GM12878 (cell line): ENCODE data around the gene PLA2G2C. TPM values are rescaled to one million over a fixed set of nuclear protein-coding genes. Genes with fewer than 3 reads are reported as not detected.

Source experiments
- ATAC-seq: fragments of 200-7000 bp; cut with Tn5 transposase; 3 replicates; pipeline ENCODE4 v1.9.1; 2020; ENCODE audit warnings: mild to moderate bottlenecking, moderate library complexity
- BruUV-seq: library from RNA; stranded (reverse); fragments of 400-500 nt; replicated peaks from 2 replicates; lab custom pipeline; 2021; lab: Mats Ljungman, UMichigan
- CTCF ChIA-PET: fragments of 300-600 bp; sonication (Branson Sonifier 250); formaldehyde crosslinking; extraction: SDS; loops from one replicate; lab custom pipeline; 2021; ENCODE audit warnings: inconsistent platforms; lab: Yijun Ruan, JAX
- POLR2A ChIA-PET: fragments of 350-600 bp; formaldehyde crosslinking; extraction: SDS; loops from one replicate; lab custom pipeline; 2021; ENCODE audit warnings: inconsistent platforms; lab: Charles Lee
- RAD21 ChIA-PET: fragments of 300-600 bp; sonication (Branson Sonifier 250); formaldehyde crosslinking; loops from one replicate; lab custom pipeline; 2023; ENCODE audit warnings: antibody characterized with exemption; ENCODE audit not compliant: unreplicated experiment; lab: Charles Lee
- SMC1A ChIA-PET: fragments of 300-600 bp; sonication (Branson Sonifier 250); formaldehyde crosslinking; loops from one replicate; lab custom pipeline; 2023; ENCODE audit not compliant: unreplicated experiment, uncharacterized antibody; lab: Charles Lee
- DNase-seq: peaks from one replicate; pipeline ENCODE4 v3.0.0-alpha.2; 2011; ENCODE audit warnings: low read depth, low spot score
- FAIRE-seq: peaks from 3 replicates; lab custom pipeline; 2011; peaks lifted over from hg19 to GRCh38; lab: Jason Lieb, UNC
- H2AFZ ChIP-seq: 2 replicates; pipeline ENCODE4 v1.6.0; 2011; ENCODE audit warnings: low read depth, low read length, control low read depth; ENCODE audit not compliant: control insufficient read depth
- H3K27ac ChIP-seq: 2 replicates; pipeline ENCODE4 v1.5.1; 2011; ENCODE audit warnings: control low read depth; ENCODE audit not compliant: control insufficient read depth, insufficient read depth
- H3K27me3 ChIP-seq, 2 experiments: replicated peaks in 1 of 2; 2 replicates each; pipeline versions ENCODE4 v1.6.0 to v1.6.1; 2011; ENCODE audit warnings: low read length in 1 of 2; ENCODE audit not compliant: control insufficient read depth in 2 of 2, insufficient read depth in 2 of 2
- H3K36me3 ChIP-seq, 2 experiments: 2 replicates each; pipeline ENCODE4 v1.5.1; 2011; ENCODE audit warnings: low read length in 1 of 2; ENCODE audit not compliant: control insufficient read depth in 2 of 2, insufficient read depth in 2 of 2
- H3K4me1 ChIP-seq: 2 replicates; pipeline ENCODE4 v1.6.1; 2011; ENCODE audit warnings: mild to moderate bottlenecking, low read length, moderate library complexity, mixed read lengths; ENCODE audit not compliant: control insufficient read depth, insufficient read depth
- H3K4me2 ChIP-seq: 2 replicates; pipeline ENCODE4 v1.6.0; 2011; ENCODE audit warnings: control low read depth; ENCODE audit not compliant: control insufficient read depth, insufficient read depth
- H3K4me3 ChIP-seq: fragments of 200-600 bp; sonication (generic); 2 replicates; pipeline ENCODE4 v1.5.1; 2016
- H3K79me2 ChIP-seq: 2 replicates; pipeline ENCODE4 v1.6.0; 2011; ENCODE audit warnings: low read length; ENCODE audit not compliant: control insufficient read depth, insufficient read depth
- H3K9ac ChIP-seq: 2 replicates; pipeline ENCODE4 v1.8.0; 2011; ENCODE audit warnings: low read length, control low read depth, mixed read lengths; ENCODE audit not compliant: control insufficient read depth, insufficient read depth
- H3K9me3 ChIP-seq: replicated peaks from 3 replicates; pipeline ENCODE4 v1.5.1; 2011; ENCODE audit warnings: mild to moderate bottlenecking, low read length; ENCODE audit not compliant: control insufficient read depth, insufficient read depth
- H4K20me1 ChIP-seq: 2 replicates; pipeline ENCODE4 v1.6.0; 2011; ENCODE audit not compliant: control insufficient read depth, insufficient read depth
- BHLHE40 ChIP-seq, 2 experiments: fragments of 450-650 bp in 1 of 2; IDR thresholded peaks; 2 replicates each; pipeline ENCODE4 v1.6.1; 2011 to 2017; ENCODE audit warnings: low read depth in 2 of 2, borderline replicate concordance in 1 of 2, improper control_type of control experiment in 1 of 2, low read length in 1 of 2, mild to moderate bottlenecking in 1 of 2
- BMI1 ChIP-seq: fragments of 450-650 bp; IDR thresholded peaks from 2 replicates; pipeline ENCODE4 v1.6.1; 2016; ENCODE audit warnings: mild to moderate bottlenecking, moderate library complexity, borderline replicate concordance
- CBFB ChIP-seq: IDR thresholded peaks from 2 replicates; pipeline ENCODE4 v1.6.1; 2016; ENCODE audit warnings: antibody characterized with exemption, low read depth
- CHD2 ChIP-seq: IDR thresholded peaks from 2 replicates; pipeline ENCODE4 v1.6.1; 2011; ENCODE audit warnings: low read depth, low read length, improper control_type of control experiment, borderline replicate concordance
- CREM ChIP-seq: IDR thresholded peaks from 2 replicates; pipeline ENCODE4 v1.6.1; 2014; ENCODE audit warnings: antibody characterized with exemption, low read depth
- EED ChIP-seq: sonication (generic); IDR thresholded peaks from 2 replicates; pipeline ENCODE4 v1.6.1; 2016; ENCODE audit warnings: antibody characterized with exemption, low read depth
- FOXM1 ChIP-seq: IDR thresholded peaks from 2 replicates; pipeline ENCODE4 v1.6.1; 2012; ENCODE audit warnings: low read depth, mild to moderate bottlenecking, inconsistent platforms, low read length, moderate library complexity
- GATAD2B ChIP-seq: fragments of 450-650 bp; conservative IDR thresholded peaks from 2 replicates; pipeline ENCODE4 v1.6.1; 2017; ENCODE audit warnings: low read depth, mild to moderate bottlenecking, moderate library complexity
- HDAC2 ChIP-seq: fragments of 200-600 bp; sonication (generic); IDR thresholded peaks from 2 replicates; pipeline ENCODE4 v1.6.1; 2017
- KDM1A ChIP-seq: fragments of 200-600 bp; sonication (generic); IDR thresholded peaks from 2 replicates; pipeline ENCODE4 v1.6.1; 2016; ENCODE audit warnings: borderline replicate concordance
- NR2C1 ChIP-seq: fragments of 450-650 bp; IDR thresholded peaks from 2 replicates; pipeline ENCODE4 v1.6.1; 2017; ENCODE audit warnings: antibody characterized with exemption, mild to moderate bottlenecking, moderate library complexity
- NRF1 ChIP-seq: conservative IDR thresholded peaks from 2 replicates; pipeline ENCODE4 v1.6.1; 2011; ENCODE audit warnings: mild to moderate bottlenecking, low read depth, low read length, improper control_type of control experiment
- POLR2AphosphoS2 ChIP-seq: IDR thresholded peaks from 2 replicates; pipeline ENCODE4 v1.6.1; 2011; ENCODE audit warnings: low read depth, mild to moderate bottlenecking, low read length, improper control_type of control experiment, moderate library complexity
- POLR2AphosphoS5 ChIP-seq: IDR thresholded peaks from 2 replicates; pipeline ENCODE4 v1.6.1; 2011; ENCODE audit warnings: mild to moderate bottlenecking, low read length, inconsistent platforms
- RCOR1 ChIP-seq: conservative IDR thresholded peaks from 2 replicates; pipeline ENCODE4 v1.6.1; 2012; ENCODE audit warnings: low read depth, low read length, improper control_type of control experiment
- SMAD1 ChIP-seq: fragments of 450-650 bp; IDR thresholded peaks from 2 replicates; pipeline ENCODE4 v1.6.1; 2018; ENCODE audit warnings: mild to moderate bottlenecking, low read depth; ENCODE audit not compliant: partially characterized antibody
- SPI1 ChIP-seq: IDR thresholded peaks from 2 replicates; pipeline ENCODE4 v1.6.1; 2011; ENCODE audit warnings: low read depth, mild to moderate bottlenecking, low read length, moderate library complexity, borderline replicate concordance; ENCODE audit not compliant: insufficient read depth
- ZNF217 ChIP-seq: fragments of 450-650 bp; IDR thresholded peaks from 2 replicates; pipeline ENCODE4 v1.6.1; 2017; ENCODE audit warnings: antibody characterized with exemption, mild to moderate bottlenecking
- ZNF622 ChIP-seq: fragments of 450-650 bp; IDR thresholded peaks from 2 replicates; pipeline ENCODE4 v1.6.1; 2017; ENCODE audit warnings: mild to moderate bottlenecking, inconsistent platforms
- ZSCAN29 ChIP-seq: fragments of 450-650 bp; IDR thresholded peaks from 2 replicates; pipeline ENCODE4 v1.6.1; 2017; ENCODE audit warnings: mild to moderate bottlenecking, moderate library complexity
- WGBS: methylation state at CpG from one replicate; pipeline ENCODE4 v1.1.6; 2016; ENCODE audit warnings: low lambda C conversion rate; ENCODE audit not compliant: insufficient replicate concordance, insufficient coverage; ENCODE audit errors: missing lambda C conversion rate; 5-methylcytosine and 5-hydroxymethylcytosine counted together
- in situ Hi-C: fragments of 300-500 bp; cut with MboI; formaldehyde crosslinking; loops from 9 replicates; pipeline ENCODE4 v1.14.3; 2018; ENCODE audit warnings: mixed read lengths
- intact Hi-C: fragments of 100-400 bp; cut with micrococcal nuclease; formaldehyde crosslinking; loops from one replicate; pipeline ENCODE4 v1.14.2; 2022; ENCODE audit not compliant: unreplicated experiment
- polyA plus RNA-seq, 11 experiments: library from polyadenylated mRNA; depleted of rRNA in 4 of 11; unstranded in 6 of 11; stranded (reverse) in 5 of 11; fragments of >200 nt; fragmentation: Nextera tagmentation in 4 of 11; fragmentation: Illumina TruSeq in 1 of 11; extraction: Ambion mirVana in 4 of 11; extraction: Trizol in 1 of 11; gene quantifications; 1 replicate in 1 of 11; 2 replicates in 10 of 11; pipeline versions ENCODE4 v1.2.1 to v1.2.3, GENCODE V29; 2011 to 2016; ENCODE audit warnings: inconsistent platforms in 2 of 11, missing spikeins in 2 of 11, low read depth in 1 of 11
- total RNA-seq, 4 experiments: library from RNA; depleted of rRNA in 3 of 4; stranded (reverse); fragments of >200 nt in 3 of 4; fragmentation: Illumina TruSeq in 1 of 4; extraction: Trizol in 1 of 4; gene quantifications; 2 replicates each; pipeline versions ENCODE4 v1.2.1 to v1.2.3, GENCODE V29; 2013 to 2021
- TF ChIP-seq, protein P1 (sequence below): fragments of 450-650 bp; IDR thresholded peaks from 2 replicates; pipeline ENCODE4 v1.6.1; 2017; ENCODE audit warnings: mild to moderate bottlenecking, moderate library complexity
- TF ChIP-seq, protein P2 (sequence below): IDR thresholded peaks from 2 replicates; pipeline ENCODE4 v1.6.1; 2011; ENCODE audit warnings: low read depth, mild to moderate bottlenecking, low read length, moderate library complexity, borderline replicate concordance; ENCODE audit errors: extremely low read depth

Gene PLA2G2C
- total and polyA plus RNA-seq, 10 of the 15 experiments (the other 5 are each of a cell fraction or from before 2014, with no cell fraction given) = 0.05 TPM; not detected in 9

DNA sequence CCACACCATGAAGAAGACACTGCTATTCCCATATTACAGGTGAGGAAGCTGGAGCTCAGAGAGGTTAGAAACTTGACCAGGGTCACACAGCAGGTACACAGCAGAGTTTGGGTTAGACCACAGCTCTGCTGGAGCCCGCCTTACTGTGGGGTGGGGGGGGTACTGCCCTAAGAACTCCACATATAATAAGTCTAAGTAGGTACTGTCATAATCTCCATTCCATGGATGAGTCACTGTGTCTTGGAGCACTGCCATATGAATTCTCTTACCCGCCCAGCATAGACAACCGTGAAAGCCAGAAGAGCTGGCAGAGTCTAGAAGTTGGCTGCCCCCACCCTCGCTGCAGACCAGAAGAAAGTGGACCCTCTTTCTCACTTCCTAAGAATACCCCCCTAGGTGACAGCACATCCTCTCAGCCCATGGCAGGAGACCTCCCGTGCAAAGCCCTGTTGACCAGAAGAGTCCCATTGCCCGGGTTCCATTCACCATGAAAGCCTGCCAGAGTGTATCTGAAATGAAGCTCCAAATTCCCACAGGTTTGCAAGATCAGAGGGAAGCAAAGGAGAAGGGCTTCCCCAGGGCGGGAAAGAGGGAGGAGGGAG is 61.8 kb downstream of the PLA2G2C start:
- ATAC-seq (peak; percentile 75), FAIRE-seq (no peak), DNase-seq (no peak)
- H3K9ac ChIP-seq = no peak overlapping the region
- H3K4me2 ChIP-seq = 0 out of 2 replicates have a peak overlapping the region, but pooled peaks have one; percentile 13
- no peaks in the 10 kb centered on the region for H3K27me3 ChIP-seq
- H3K9me3 ChIP-seq = peaks cover 2% of the 10 kb centered on the region; the same call in 1 of the 3 replicates
- no peak overlapping the region; the same call in 1 of the 2 replicates for H2AFZ ChIP-seq
- no peaks in the 10 kb centered on the region for H4K20me1 ChIP-seq
- H3K79me2 ChIP-seq = no peaks in the 10 kb centered on the region
- POLR2A ChIA-PET = interaction anchor here (1.1 to 3.0 kb wide), 2 partner anchors 27 to 45 kb away, joined by 4 to 11 read pairs; no protein-coding TSS in a partner anchor
- CTCF ChIA-PET = interaction anchor here (0.6 to 3.3 kb wide), 6 partner anchors 10 to 471 kb away, joined by 3 to 17 read pairs (median 6); no protein-coding TSS in a partner anchor
- RAD21 ChIA-PET = interaction anchor here (1.0 to 4.8 kb wide), 4 partner anchors 27 to 69 kb away, joined by 3 to 28 read pairs (median 12); no protein-coding TSS in a partner anchor
- peak overlapping the region; percentile 33 for H3K27ac ChIP-seq
- peaks cover 49% of the 10 kb centered on the region for H3K4me1 ChIP-seq
- H3K4me3 ChIP-seq = no peak overlapping the region
- intact Hi-C loops = no loop called here
- no TSS peak for BruUV-seq
- no peaks in the 10 kb centered on the region for H3K36me3 ChIP-seq
- SMC1A ChIA-PET = interaction anchor here (0.7 to 3.6 kb wide), 7 partner anchors 10 to 332 kb away, joined by 3 to 18 read pairs (median 5); no protein-coding TSS in a partner anchor
- WGBS = 65% methylated on average over 7 of the region's 7 CpGs
- in situ Hi-C loops = no loop called here
- TF ChIP-seq HDAC2 (no peak), NRF1 (no peak), ZNF622 (no peak), NR2C1 (no peak), ZSCAN29 (no peak), KDM1A (no peak), BMI1 (no peak), GATAD2B (no peak), SMAD1 (no peak), CREM (peak; percentile 25; the same call in 1 of the 2 replicates), CBFB (no peak), POLR2AphosphoS5 (no peak), RCOR1 (no peak), BHLHE40 (IDR thresholded peaks at IDR 0.05; ENCODE audit: borderline replicate concordance in 1 of 2, low read depth in 2 of 2, low read length in 1 of 2) (no peak), SPI1 (no peak; the same call in 1 of the 2 replicates), FOXM1 (no peak), CHD2 (no peak), POLR2AphosphoS2 (no peak), EED (peak; percentile 17), ZNF217 (peak; percentile 75; the same call in 1 of the 2 replicates)
- TF ChIP-seq, protein P1, sequence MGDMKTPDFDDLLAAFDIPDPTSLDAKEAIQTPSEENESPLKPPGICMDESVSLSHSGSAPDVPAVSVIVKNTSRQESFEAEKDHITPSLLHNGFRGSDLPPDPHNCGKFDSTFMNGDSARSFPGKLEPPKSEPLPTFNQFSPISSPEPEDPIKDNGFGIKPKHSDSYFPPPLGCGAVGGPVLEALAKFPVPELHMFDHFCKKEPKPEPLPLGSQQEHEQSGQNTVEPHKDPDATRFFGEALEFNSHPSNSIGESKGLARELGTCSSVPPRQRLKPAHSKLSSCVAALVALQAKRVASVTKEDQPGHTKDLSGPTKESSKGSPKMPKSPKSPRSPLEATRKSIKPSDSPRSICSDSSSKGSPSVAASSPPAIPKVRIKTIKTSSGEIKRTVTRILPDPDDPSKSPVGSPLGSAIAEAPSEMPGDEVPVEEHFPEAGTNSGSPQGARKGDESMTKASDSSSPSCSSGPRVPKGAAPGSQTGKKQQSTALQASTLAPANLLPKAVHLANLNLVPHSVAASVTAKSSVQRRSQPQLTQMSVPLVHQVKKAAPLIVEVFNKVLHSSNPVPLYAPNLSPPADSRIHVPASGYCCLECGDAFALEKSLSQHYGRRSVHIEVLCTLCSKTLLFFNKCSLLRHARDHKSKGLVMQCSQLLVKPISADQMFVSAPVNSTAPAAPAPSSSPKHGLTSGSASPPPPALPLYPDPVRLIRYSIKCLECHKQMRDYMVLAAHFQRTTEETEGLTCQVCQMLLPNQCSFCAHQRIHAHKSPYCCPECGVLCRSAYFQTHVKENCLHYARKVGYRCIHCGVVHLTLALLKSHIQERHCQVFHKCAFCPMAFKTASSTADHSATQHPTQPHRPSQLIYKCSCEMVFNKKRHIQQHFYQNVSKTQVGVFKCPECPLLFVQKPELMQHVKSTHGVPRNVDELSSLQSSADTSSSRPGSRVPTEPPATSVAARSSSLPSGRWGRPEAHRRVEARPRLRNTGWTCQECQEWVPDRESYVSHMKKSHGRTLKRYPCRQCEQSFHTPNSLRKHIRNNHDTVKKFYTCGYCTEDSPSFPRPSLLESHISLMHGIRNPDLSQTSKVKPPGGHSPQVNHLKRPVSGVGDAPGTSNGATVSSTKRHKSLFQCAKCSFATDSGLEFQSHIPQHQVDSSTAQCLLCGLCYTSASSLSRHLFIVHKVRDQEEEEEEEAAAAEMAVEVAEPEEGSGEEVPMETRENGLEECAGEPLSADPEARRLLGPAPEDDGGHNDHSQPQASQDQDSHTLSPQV = no peak
- TF ChIP-seq, protein P2, sequence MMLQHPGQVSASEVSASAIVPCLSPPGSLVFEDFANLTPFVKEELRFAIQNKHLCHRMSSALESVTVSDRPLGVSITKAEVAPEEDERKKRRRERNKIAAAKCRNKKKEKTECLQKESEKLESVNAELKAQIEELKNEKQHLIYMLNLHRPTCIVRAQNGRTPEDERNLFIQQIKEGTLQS = no peak
